Naive thymus-derived CD4-positive, alpha-beta T cell (primary cell): ENCODE results near the gene AP2A2. TPM values are rescaled to one million over a fixed set of nuclear protein-coding genes. Genes with fewer than 3 reads are reported as not detected.

Source experiments
- ATAC-seq: fragments of 150-1000 bp; cut with Tn5 transposase; 2 replicates; pipeline ENCODE4 v1.10.0; 2021; ENCODE audit warnings: mild to moderate bottlenecking, moderate library complexity
- CTCF ChIA-PET: fragments of 350-600 bp; sonication (Branson Sonifier 250); formaldehyde crosslinking; loops from one replicate; lab custom pipeline; 2021; ENCODE audit warnings: antibody characterized with exemption; lab: Charles Lee
- POLR2A ChIA-PET: fragments of 350-600 bp; sonication (Branson Sonifier 250); formaldehyde crosslinking; loops from one replicate; lab custom pipeline; 2021; ENCODE audit warnings: antibody characterized with exemption, inconsistent platforms; lab: Charles Lee
- DNase-seq, 9 donors: peaks; one replicate each; pipeline versions ENCODE4 v3.0.0 to v3.0.0-alpha.2; 2020 to 2022; ENCODE audit warnings: mixed read lengths in 1 of 9
- H3K27ac ChIP-seq: one replicate; pipeline ENCODE4 v1.7.0; 2013; ENCODE audit warnings: mild to moderate bottlenecking, low read depth, low read length, moderate library complexity
- H3K27me3 ChIP-seq, 2 donors: one replicate each; pipeline ENCODE4 v1.7.0; 2013; ENCODE audit warnings: low read length in 2 of 2, mild to moderate bottlenecking in 2 of 2, moderate library complexity in 2 of 2; ENCODE audit not compliant: control insufficient read depth in 2 of 2, insufficient read depth in 2 of 2
- H3K36me3 ChIP-seq, 3 experiments: 1 replicate in 2 of 3; 2 replicates in 1 of 3; pipeline ENCODE4 v1.7.0; 2013; ENCODE audit warnings: low read length in 3 of 3, mild to moderate bottlenecking in 3 of 3, moderate library complexity in 1 of 3; ENCODE audit not compliant: insufficient read depth in 3 of 3, control insufficient read depth in 2 of 3
- H3K4me1 ChIP-seq, 2 donors: one replicate each; pipeline ENCODE4 v1.7.0; 2013; ENCODE audit warnings: low read length in 2 of 2, mild to moderate bottlenecking in 2 of 2, moderate library complexity in 1 of 2; ENCODE audit not compliant: control insufficient read depth in 2 of 2, insufficient read depth in 2 of 2
- H3K4me3 ChIP-seq: 2 replicates; pipeline ENCODE4 v1.7.0; 2013; ENCODE audit warnings: mild to moderate bottlenecking, low read length
- H3K9me3 ChIP-seq, 3 experiments: 1 replicate in 2 of 3; 2 replicates in 1 of 3; pipeline ENCODE4 v1.7.0; 2013; ENCODE audit warnings: low read length in 3 of 3; ENCODE audit not compliant: control insufficient read depth in 2 of 3
- H3K27ac Mint-ChIP-seq, 9 donors: one replicate each; pipeline ENCODE4 v1.8.0; 2020 to 2022; ENCODE audit warnings: mixed read lengths in 9 of 9, mild to moderate bottlenecking in 8 of 9, moderate library complexity in 5 of 9, inconsistent platforms in 2 of 9
- H3K27me3 Mint-ChIP-seq, 5 donors: one replicate each; pipeline ENCODE4 v1.8.0; 2021 to 2022; ENCODE audit warnings: mixed read lengths in 5 of 5, mild to moderate bottlenecking in 1 of 5
- H3K36me3 Mint-ChIP-seq, 5 donors: one replicate each; pipeline ENCODE4 v1.8.0; 2020 to 2022; ENCODE audit warnings: mixed read lengths in 5 of 5, mild to moderate bottlenecking in 3 of 5, inconsistent platforms in 1 of 5
- H3K4me1 Mint-ChIP-seq, 7 donors: one replicate each; pipeline ENCODE4 v1.8.0; 2020 to 2022; ENCODE audit warnings: mixed read lengths in 7 of 7, mild to moderate bottlenecking in 3 of 7, inconsistent platforms in 1 of 7
- H3K4me3 Mint-ChIP-seq, 10 donors: one replicate each; pipeline ENCODE4 v1.8.0; 2020 to 2022; ENCODE audit warnings: mild to moderate bottlenecking in 10 of 10, mixed read lengths in 10 of 10, moderate library complexity in 6 of 10, inconsistent platforms in 2 of 10
- H3K9me3 Mint-ChIP-seq, 11 donors: one replicate each; pipeline ENCODE4 v1.8.0; 2020 to 2022; ENCODE audit warnings: mixed read lengths in 11 of 11, mild to moderate bottlenecking in 4 of 11, inconsistent platforms in 1 of 11, moderate library complexity in 1 of 11
- intact Hi-C, 2 donors: fragments of 100-400 bp; cut with micrococcal nuclease; formaldehyde crosslinking; loops; one replicate each; pipeline ENCODE4 v1.15.1; 2023
- polyA plus RNA-seq, 2 donors: library from polyadenylated mRNA; unstranded; fragments of 300-500 nt; fragmentation: Illumina TruSeq; gene quantifications; one replicate each; pipeline ENCODE4 v1.2.3, GENCODE V29; 2021
- total RNA-seq, 6 experiments: library from RNA in 5 of 6; stranded (reverse) in 5 of 6; gene quantifications; 1 replicate in 5 of 6; 2 replicates in 1 of 6; pipeline ENCODE4 v1.2.3 and lab custom pipeline; 2021 to 2026

Gene AP2A2
- total and polyA plus RNA-seq, 7 experiments from 2014 or later: 8.7 to 93.3 (median 79.3) TPM

- CTCF ChIA-PET: no interaction called here
- Histone ChIP-seq H3K27ac (no peak overlapping the region), H3K36me3 (no peaks in the 10 kb centered on the region), H3K9me3 (no peaks in the 10 kb centered on the region), H3K4me3 (no peak overlapping the region), H3K4me1 (no peaks in the 10 kb centered on the region), H3K27me3 (no peaks in the 10 kb centered on the region)
- Mint-ChIP-seq H3K4me1 (peaks cover 12 to 31% (median 25%) of the 10 kb centered on the region in 7 donors), H3K9me3 (peaks cover 0 to 18% (median 0%) of the 10 kb centered on the region in 11 donors), H3K36me3 (peaks cover 6 to 17% (median 13%) of the 10 kb centered on the region in 5 donors), H3K27ac (no peak overlapping the region), H3K27me3 (no peaks in the 10 kb centered on the region), H3K4me3 (no peak overlapping the region)
- DNase-seq (no peak), ATAC-seq (no peak)
- POLR2A ChIA-PET: no interaction called here
- intact Hi-C loops: no loop called here
These were observed 94.7 kb downstream of the AP2A2 start for GRCh38 chr11:1020211-1020905.

- ATAC-seq: no peak
- no peaks in the 10 kb centered on the region for H3K36me3 ChIP-seq
- DNase-seq: peak in 1 of 9 donors; percentile 1
- Mint-ChIP-seq H3K27me3 (no peaks in the 10 kb centered on the region), H3K27ac (peak overlapping the region in 2 of 9 donors; percentile 6 to 9), H3K4me3 (no peak overlapping the region), H3K4me1 (peaks cover 3 to 20% (median 10%) of the 10 kb centered on the region in 7 donors), H3K9me3 (peaks cover 0 to 12% (median 0%) of the 10 kb centered on the region in 11 donors), H3K36me3 (peaks cover 4 to 11% (median 7%) of the 10 kb centered on the region in 5 donors)
- intact Hi-C loops: no loop called here
- no peaks in the 10 kb centered on the region for H3K27me3 ChIP-seq
- no peaks in the 10 kb centered on the region for H3K9me3 ChIP-seq
- H3K4me3 ChIP-seq: no peak overlapping the region
- ChIA-PET CTCF (no interaction called here), POLR2A (no interaction called here)
- no peaks in the 10 kb centered on the region for H3K4me1 ChIP-seq
- H3K27ac ChIP-seq: no peak overlapping the region
These were observed 96.7 kb downstream of the AP2A2 start for GRCh38 chr11:1022411-1022810.

DNA sequence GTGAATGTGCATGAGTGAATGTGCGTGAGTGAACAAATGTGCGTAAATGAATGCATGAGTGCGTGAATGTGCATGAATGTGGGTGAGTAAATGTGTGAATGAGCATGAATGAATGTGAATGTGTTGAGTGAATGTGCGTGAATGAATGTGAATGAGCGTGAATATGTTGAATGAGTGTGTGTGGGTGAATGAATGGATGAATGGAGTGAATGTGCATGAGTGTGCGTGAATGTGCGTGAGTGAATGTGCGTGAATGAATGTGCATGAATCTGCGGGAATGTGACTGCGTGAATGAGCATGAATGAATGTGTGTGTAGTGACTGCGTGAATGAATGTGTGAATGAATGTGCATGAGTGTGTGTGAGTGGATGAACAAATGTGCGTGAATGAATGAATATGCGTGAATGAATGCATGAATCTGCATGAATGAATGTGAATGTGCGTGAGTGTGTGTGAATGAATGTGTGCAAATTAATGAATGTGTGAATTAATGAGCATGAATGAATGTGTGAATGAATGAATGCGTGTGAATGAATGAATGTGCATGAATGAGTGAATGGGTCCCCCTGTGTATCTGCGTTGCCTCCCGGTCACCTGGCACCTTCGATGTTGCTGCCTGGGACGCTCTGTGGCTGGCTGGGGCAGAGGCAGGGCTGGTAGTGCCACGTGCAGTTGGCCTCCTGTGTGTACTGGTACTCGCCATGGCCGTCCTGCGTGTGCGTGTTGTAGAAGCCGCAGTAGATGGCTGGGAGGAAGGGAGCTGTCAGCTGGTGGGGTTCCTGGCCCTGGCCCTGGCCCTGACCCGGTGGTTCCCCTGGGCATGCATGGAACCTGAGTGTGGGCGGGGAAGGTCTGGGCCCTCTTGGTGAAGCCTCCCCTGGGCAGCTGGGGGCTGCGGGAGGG is 97.5 kb downstream of the AP2A2 start:
- Mint-ChIP-seq H3K4me3 (no peak overlapping the region), H3K4me1 (peaks cover 0 to 12% (median 3%) of the 10 kb centered on the region in 7 donors), H3K36me3 (peaks cover 0 to 8% (median 7%) of the 10 kb centered on the region in 5 donors), H3K27me3 (no peaks in the 10 kb centered on the region), H3K27ac (peak overlapping the region in 3 of 9 donors; percentile 6 to 37 (median 19)), H3K9me3 (peaks cover 0 to 9% (median 0%) of the 10 kb centered on the region in 11 donors)
- intact Hi-C loops: no loop called here
- DNase-seq: no peak
- no peaks in the 10 kb centered on the region for H3K36me3 ChIP-seq
- no peaks in the 10 kb centered on the region for H3K27me3 ChIP-seq
- H3K4me3 ChIP-seq: no peak overlapping the region
- CTCF ChIA-PET: no interaction called here
- no peak for ATAC-seq
- no peak overlapping the region for H3K27ac ChIP-seq
- H3K4me1 ChIP-seq: no peaks in the 10 kb centered on the region
- H3K9me3 ChIP-seq: no peaks in the 10 kb centered on the region
- POLR2A ChIA-PET: no interaction called here

DNA sequence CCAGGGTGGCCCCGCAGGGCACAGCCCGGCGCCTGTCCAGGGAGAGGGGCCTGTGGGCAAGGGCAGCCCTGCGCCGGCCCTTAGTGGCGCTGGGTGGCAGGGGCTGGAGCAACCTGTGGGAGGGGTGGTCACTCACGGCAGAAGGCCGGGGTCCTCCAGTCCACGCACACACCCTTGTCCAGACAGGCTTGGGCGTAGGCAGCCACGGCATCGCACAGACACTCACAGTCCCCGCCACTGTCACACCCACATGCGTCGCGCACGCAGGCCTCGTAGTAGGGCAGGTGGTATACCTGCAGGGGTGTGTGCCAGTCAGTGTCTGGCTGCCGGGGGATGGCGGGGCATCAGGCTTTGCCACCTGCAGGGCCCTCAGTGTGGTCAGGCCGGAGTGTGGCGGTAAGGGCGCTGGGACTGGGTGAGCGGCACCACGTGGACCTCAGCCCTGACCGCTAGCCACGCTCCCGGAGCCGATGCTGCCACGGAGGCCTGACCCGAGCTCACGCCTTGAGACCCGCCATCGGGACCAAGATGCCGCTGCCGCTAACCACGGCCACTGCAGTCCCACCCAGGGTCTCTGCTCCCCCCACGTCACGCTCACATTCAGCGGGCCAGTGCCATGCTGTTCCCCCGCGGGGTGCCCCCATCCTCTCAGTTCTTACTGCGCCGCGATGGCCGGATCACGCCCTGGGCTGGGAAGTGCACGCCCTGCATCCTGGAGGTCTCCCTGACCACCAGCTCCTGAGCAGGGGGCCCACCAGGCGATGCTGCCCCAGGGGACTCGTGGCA is 98.3 kb downstream of the AP2A2 start:
- DNase-seq (no peak), ATAC-seq (no peak)
- H3K27ac ChIP-seq: no peak overlapping the region
- no peak overlapping the region for H3K4me3 ChIP-seq
- H3K4me1 Mint-ChIP-seq: peaks cover 0 to 10% (median 0%) of the 10 kb centered on the region in 7 donors
- ChIA-PET CTCF (interaction anchor here (0.7 kb wide), 1 partner anchor 805 kb away, joined by 3 read pairs; no protein-coding TSS in a partner anchor), POLR2A (no interaction called here)
- H3K4me3 Mint-ChIP-seq: no peak overlapping the region
- intact Hi-C loops: no loop called here
- H3K36me3 Mint-ChIP-seq: peaks cover 0 to 8% (median 7%) of the 10 kb centered on the region in 5 donors
- H3K27me3 Mint-ChIP-seq: no peaks in the 10 kb centered on the region
- H3K27me3 ChIP-seq: no peaks in the 10 kb centered on the region
- no peaks in the 10 kb centered on the region for H3K9me3 ChIP-seq
- no peaks in the 10 kb centered on the region for H3K4me1 ChIP-seq
- no peak overlapping the region for H3K27ac Mint-ChIP-seq
- H3K36me3 ChIP-seq: no peaks in the 10 kb centered on the region
- H3K9me3 Mint-ChIP-seq: peaks cover 0 to 9% (median 0%) of the 10 kb centered on the region in 11 donors

GRCh38 chr11:1024597-1025409 is 99.1 kb downstream of the AP2A2 start:
- Mint-ChIP-seq H3K36me3 (peaks cover 0 to 8% (median 7%) of the 10 kb centered on the region in 5 donors), H3K4me3 (no peak overlapping the region), H3K9me3 (peaks cover 0 to 9% (median 0%) of the 10 kb centered on the region in 11 donors), H3K4me1 (peaks cover 0 to 10% (median 0%) of the 10 kb centered on the region in 7 donors), H3K27me3 (no peaks in the 10 kb centered on the region), H3K27ac (no peak overlapping the region)
- DNase-seq (no peak), ATAC-seq (no peak)
- Histone ChIP-seq H3K27ac (no peak overlapping the region), H3K9me3 (no peaks in the 10 kb centered on the region), H3K4me1 (no peaks in the 10 kb centered on the region), H3K27me3 (no peaks in the 10 kb centered on the region), H3K36me3 (no peaks in the 10 kb centered on the region), H3K4me3 (no peak overlapping the region)
- ChIA-PET POLR2A (no interaction called here), CTCF (interaction anchor here (0.7 kb wide), 1 partner anchor 804 kb away, joined by 3 read pairs; no protein-coding TSS in a partner anchor)
- intact Hi-C loops: no loop called here
